ENCODE measurements around the gene FBXO3. TPM values are rescaled to one million over a fixed set of nuclear protein-coding genes. Genes with fewer than 3 reads are reported as not detected.
A peak's percentile ranks its signal among the peaks of the same experiment; 100 is the strongest.

The FBXO3 gene
- total RNA-seq (2016; rRNA removed; fragmentation: Illumina TruSeq; extraction: Trizol) (27.6 and 45.5 TPM in 2 replicates), polyA plus RNA-seq (2011; rRNA removed) (19.3 and 20.4 TPM in 2 replicates), polyA minus RNA-seq (2011; rRNA and poly(A)+ RNA removed; ENCODE audit: low replicate concordance) (10.8 and 29.9 TPM in 2 replicates), Bru-seq, nascent RNA (percentile 74 among the genes with signal in this experiment), BruChase-seq, experiment 1, labeled RNA remaining after a 6-hour chase (percentile 79 among the genes with signal in this experiment), BruChase-seq, experiment 2, labeled RNA remaining after a 2-hour chase (percentile 76 among the genes with signal in this experiment)
- 1.4 and 1.6 TPM in 2 replicates for total RNA-seq (2016; cell fraction: cytosol; rRNA removed; fragmentation: Illumina TruSeq; extraction: Trizol; ENCODE audit: low read depth)
- total RNA-seq (2016; cell fraction: insoluble cytoplasmic fraction; rRNA removed; fragmentation: Illumina TruSeq; extraction: Trizol) = 30.3 and 40.5 TPM in 2 replicates
- 3.8 and 4.9 TPM in 2 replicates for total RNA-seq (2016; cell fraction: membrane; rRNA removed; fragmentation: Illumina TruSeq; extraction: Trizol)
- 22.6 and 23.6 TPM in 2 replicates for total RNA-seq (2016; cell fraction: nucleus; rRNA removed; fragmentation: Illumina TruSeq; extraction: Trizol)
- 9.9 and 15.0 TPM in 2 replicates for polyA plus RNA-seq (2011; cell fraction: cytosol; rRNA removed)
- polyA plus RNA-seq (2011; cell fraction: nucleus; rRNA removed) = 11.9 and 12.7 TPM in 2 replicates
- 12.8 and 16.4 TPM in 2 replicates for polyA plus RNA-seq (2012)
- 0.72 and 0.78 TPM in 2 replicates for polyA plus RNA-seq (2016; cell fraction: cytosol; fragmentation: Illumina TruSeq; extraction: Trizol; ENCODE audit: low read depth)
- 27.2 and 30.5 TPM in 2 replicates for polyA plus RNA-seq (2016; cell fraction: insoluble cytoplasmic fraction; fragmentation: Illumina TruSeq; extraction: Trizol; ENCODE audit: low read depth)
- polyA plus RNA-seq (2016; cell fraction: membrane; fragmentation: Illumina TruSeq; extraction: Trizol; ENCODE audit: low read depth) = 2.1 and 2.7 TPM in 2 replicates
- 17.1 and 19.7 TPM in 2 replicates for polyA plus RNA-seq (2016; cell fraction: nucleus; fragmentation: Illumina TruSeq; extraction: Trizol; ENCODE audit: insufficient read depth, low read depth)
- 13.7 and 15.9 TPM in 2 replicates for polyA minus RNA-seq (2011; cell fraction: cytosol; rRNA and poly(A)+ RNA removed)
- 24.5 and 33.8 TPM in 2 replicates for polyA minus RNA-seq (2011; cell fraction: nucleus; rRNA and poly(A)+ RNA removed)
- long read RNA-seq, experiment 1, transcript FBXO3-201 (11 exons, 2,397 nt) = major isoform, 19 of 23 reads
- long read RNA-seq, experiment 1, partial matches to known transcripts = 1 of 23 reads
- long read RNA-seq, experiment 1, other reads (novel, unspliced or antisense) = 3 of 23 reads
- long read RNA-seq, experiment 2, partial matches to known transcripts = 1 of 24 reads
- long read RNA-seq, experiment 2, other reads (novel, unspliced or antisense) = 17 of 24 reads

DNA sequence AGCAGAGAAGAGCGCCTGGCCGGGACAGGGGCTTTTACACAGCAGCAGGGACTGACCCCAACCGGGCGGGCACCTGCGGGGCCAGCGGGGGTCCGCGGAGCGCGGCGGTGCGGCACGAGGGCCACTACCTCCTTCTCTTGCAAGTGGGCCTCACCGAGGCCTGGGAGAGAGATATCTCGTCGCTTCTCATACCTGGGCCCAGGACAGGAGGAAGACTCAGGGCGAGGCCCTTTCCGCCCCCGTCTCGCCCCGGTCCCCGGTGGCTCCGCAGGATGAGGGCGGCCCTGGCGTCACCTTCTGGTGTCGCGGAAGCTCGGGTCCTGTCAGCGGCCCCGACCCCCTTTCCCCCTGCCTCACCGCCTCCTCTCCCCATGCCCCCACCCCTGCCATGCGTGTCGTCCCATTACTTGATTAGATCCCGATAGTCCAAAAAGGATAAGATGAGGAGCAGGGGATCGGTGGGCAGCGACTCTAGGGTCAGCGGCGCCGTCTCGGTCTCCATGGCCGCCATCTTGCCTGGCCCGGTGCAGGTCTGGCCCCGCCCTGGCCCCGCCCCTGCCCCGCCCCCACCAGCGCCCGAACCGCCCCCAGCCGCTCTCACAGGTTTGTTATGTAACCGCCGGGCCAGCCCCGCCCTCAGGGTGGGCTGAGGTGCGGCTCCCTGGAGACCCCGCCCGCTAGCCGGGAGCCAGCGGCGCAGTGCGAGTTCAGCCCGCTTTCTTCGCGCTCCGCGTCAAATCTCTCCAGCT is at the start of gene FBXO3:
Gene FBXO3, minus strand, starts transcription at position 534 of the 749 bp plus-strand sequence. Its CDS starts 23 bp downstream, at position 511.
- Histone ChIP-seq H3K9me3 (ENCODE audit: low read length) (no peaks in the 10 kb centered on the region), H3K27me3 (ENCODE audit: control insufficient read depth in 1 of 2, insufficient read depth in 2 of 2, low read length in 2 of 2) (peaks cover 0 to 30% of the 10 kb centered on the region in 2 experiments; a peak in 2 of 5 replicates), H4K20me1 (ENCODE audit: insufficient read depth, low read length) (peaks cover 5% of the 10 kb centered on the region; the same call in 1 of the 2 replicates), H3K4me2 (ENCODE audit: low read depth, low read length) (peak within 1 kb of the TSS; percentile 98), H3K9ac (ENCODE audit: insufficient read depth, low read depth, low read length) (peak within 1 kb of the TSS; percentile 78), H3K36me3 (replicated peaks in 1 of 2; ENCODE audit: control insufficient read depth in 1 of 2, insufficient read depth in 2 of 2, low read length in 2 of 2) (peaks cover 0 to 3% of the 10 kb centered on the region in 2 experiments; a peak in 2 of 5 replicates), H3K79me2 (ENCODE audit: insufficient read depth, low read length) (peaks cover 4% of the 10 kb centered on the region), H3K4me1 (ENCODE audit: insufficient read depth, low read length) (peaks cover 38% of the 10 kb centered on the region), H2AFZ (ENCODE audit: low read length) (no peak within 1 kb of the TSS), H3K27ac (ENCODE audit: extremely low read length, insufficient read depth, low read length) (peak within 1 kb of the TSS; percentile 33), H3K4me3 (replicated peaks in 1 of 3; ENCODE audit: insufficient read depth in 1 of 3, low read depth in 2 of 3, low read length in 3 of 3) (peak within 1 kb of the TSS; percentile 77 to 98 (median 87))
- in situ Hi-C loops (cut with HindIII; ENCODE audit: extremely low pct_ligation_motif_present, low pct_unique_long_range_greater_than_20kb) = no loop called here
- FAIRE-seq (no peak), DNase-seq (ENCODE audit: low spot score) (peak; percentile 71), ATAC-seq (peak; percentile 90)
- POLR2A ChIA-PET = interaction anchor here (1.0 to 1.4 kb wide), 2 partner anchors 13 to 74 kb away, joined by 3 to 4 read pairs; no protein-coding TSS in a partner anchor
- intact Hi-C loops (cut with micrococcal nuclease; ENCODE audit: unreplicated experiment) = loop anchor here (5.0 kb wide), 1 partner anchor 37 kb away; the partner anchor contains the start of gene CD59
- TSS peak; percentile 48 for BruUV-seq (replicated peaks)
- CTCF ChIA-PET (ENCODE audit: low intra/inter-chr PET ratio, low total read pairs) = no interaction called here
- WGBS (ENCODE audit: low lambda C conversion rate) = 0% methylated on average over 1 of the region's 64 CpGs
- TF ChIP-seq IRX3 (CRISPR knock-in tag; IDR thresholded peaks at IDR 0.05; ENCODE audit: borderline replicate concordance, low read depth) (no peak), HOXA7 (CRISPR knock-in tag; IDR thresholded peaks at IDR 0.05) (no peak), ZNF367 (CRISPR knock-in tag; IDR thresholded peaks at IDR 0.05; ENCODE audit: borderline replicate concordance) (no peak), ADNP (CRISPR knock-in tag; IDR thresholded peaks at IDR 0.05) (no peak), ZBTB43 (CRISPR knock-in tag; conservative IDR thresholded peaks at IDR 0.05) (no peak), PAX8 (CRISPR knock-in tag; IDR thresholded peaks at IDR 0.05; ENCODE audit: borderline replicate concordance) (no peak), ZC3H4 (CRISPR knock-in tag; IDR thresholded peaks at IDR 0.05; ENCODE audit: borderline replicate concordance) (no peak), HNF4A (CRISPR knock-in tag; IDR thresholded peaks at IDR 0.05) (no peak), DZIP1 (CRISPR knock-in tag; IDR thresholded peaks at IDR 0.05) (peak; percentile 79; the same call in 1 of the 2 replicates)
- TF ChIP-seq, protein P1, sequence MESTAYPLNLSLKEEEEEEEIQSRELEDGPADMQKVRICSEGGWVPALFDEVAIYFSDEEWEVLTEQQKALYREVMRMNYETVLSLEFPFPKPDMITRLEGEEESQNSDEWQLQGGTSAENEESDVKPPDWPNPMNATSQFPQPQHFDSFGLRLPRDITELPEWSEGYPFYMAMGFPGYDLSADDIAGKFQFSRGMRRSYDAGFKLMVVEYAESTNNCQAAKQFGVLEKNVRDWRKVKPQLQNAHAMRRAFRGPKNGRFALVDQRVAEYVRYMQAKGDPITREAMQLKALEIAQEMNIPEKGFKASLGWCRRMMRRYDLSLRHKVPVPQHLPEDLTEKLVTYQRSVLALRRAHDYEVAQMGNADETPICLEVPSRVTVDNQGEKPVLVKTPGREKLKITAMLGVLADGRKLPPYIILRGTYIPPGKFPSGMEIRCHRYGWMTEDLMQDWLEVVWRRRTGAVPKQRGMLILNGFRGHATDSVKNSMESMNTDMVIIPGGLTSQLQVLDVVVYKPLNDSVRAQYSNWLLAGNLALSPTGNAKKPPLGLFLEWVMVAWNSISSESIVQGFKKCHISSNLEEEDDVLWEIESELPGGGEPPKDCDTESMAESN (CRISPR knock-in tag; conservative IDR thresholded peaks at IDR 0.05) = 0 out of 2 replicates have a peak, but pooled peaks have one; percentile 17

Measured in HepG2 (cell line).